Measurements from ENCODE around the gene MX1.

The MX1 gene

GRCh38 chr21:41494242-41494641 lies 68.2 kb downstream of the MX1 start:
- ATAC-seq: no peak
- TF ChIP-seq ESRRG (CRISPR knock-in tag; IDR thresholded peaks at IDR 0.05) (no peak), RARB (CRISPR knock-in tag; IDR thresholded peaks at IDR 0.05) (no peak), ZC3H10 (CRISPR knock-in tag; IDR thresholded peaks at IDR 0.05) (no peak), ZNF8 (CRISPR knock-in tag; IDR thresholded peaks at IDR 0.05) (no peak), CREB5 (CRISPR knock-in tag; IDR thresholded peaks at IDR 0.05; ENCODE audit: low read depth) (no peak), TCF4 (CRISPR knock-in tag; IDR thresholded peaks at IDR 0.05; ENCODE audit: borderline replicate concordance) (no peak), ZNF565 (CRISPR knock-in tag; conservative IDR thresholded peaks at IDR 0.05; ENCODE audit: low read depth) (no peak), POU6F1 (CRISPR knock-in tag; IDR thresholded peaks at IDR 0.05; ENCODE audit: borderline replicate concordance, low read depth) (no peak), CSRNP3 (CRISPR knock-in tag; IDR thresholded peaks at IDR 0.05) (no peak), PPARA (CRISPR knock-in tag; IDR thresholded peaks at IDR 0.05; ENCODE audit: borderline replicate concordance) (no peak), ZNF70 (CRISPR knock-in tag; IDR thresholded peaks at IDR 0.05) (no peak), OSR1 (CRISPR knock-in tag; IDR thresholded peaks at IDR 0.05) (no peak), TSHZ2 (CRISPR knock-in tag; IDR thresholded peaks at IDR 0.05) (no peak)

GRCh38 chr21:41497008-41497407 lies 71.0 kb downstream of the MX1 start:
- ATAC-seq: no peak
- no peak for TF ChIP-seq TCF4 (CRISPR knock-in tag; IDR thresholded peaks at IDR 0.05; ENCODE audit: borderline replicate concordance)
- no peak for TF ChIP-seq ZNF70 (CRISPR knock-in tag; IDR thresholded peaks at IDR 0.05)
- no peak for TF ChIP-seq ZC3H10 (CRISPR knock-in tag; IDR thresholded peaks at IDR 0.05)
- no peak for TF ChIP-seq ARNTL (CRISPR knock-in tag; IDR thresholded peaks at IDR 0.05; ENCODE audit: borderline replicate concordance, low read depth)
- TF ChIP-seq RARB (CRISPR knock-in tag; IDR thresholded peaks at IDR 0.05): no peak
- no peak for TF ChIP-seq ZFP3 (CRISPR knock-in tag; IDR thresholded peaks at IDR 0.05)
- TF ChIP-seq CREB5 (CRISPR knock-in tag; IDR thresholded peaks at IDR 0.05; ENCODE audit: low read depth): no peak
- TF ChIP-seq ISL1 (CRISPR knock-in tag; IDR thresholded peaks at IDR 0.05): no peak
- no peak for TF ChIP-seq TOX (CRISPR knock-in tag; IDR thresholded peaks at IDR 0.05; ENCODE audit: borderline replicate concordance)
- TF ChIP-seq POU6F1 (CRISPR knock-in tag; IDR thresholded peaks at IDR 0.05; ENCODE audit: borderline replicate concordance, low read depth): no peak
- TF ChIP-seq ZFP30 (CRISPR knock-in tag; IDR thresholded peaks at IDR 0.05): no peak
- TF ChIP-seq ESRRG (CRISPR knock-in tag; IDR thresholded peaks at IDR 0.05): no peak
- TF ChIP-seq GLIS3 (CRISPR knock-in tag; IDR thresholded peaks at IDR 0.05): no peak
- no peak for TF ChIP-seq TSHZ2 (CRISPR knock-in tag; IDR thresholded peaks at IDR 0.05)
- no peak for TF ChIP-seq ZNF565 (CRISPR knock-in tag; conservative IDR thresholded peaks at IDR 0.05; ENCODE audit: low read depth)

Measured in SK-N-SH treated with all-trans-retinoic acid at 6 μM for 48 hours (cell line).